ENCODE data around the gene HLA-DRB5.

The HLA-DRB5 gene

DNA sequence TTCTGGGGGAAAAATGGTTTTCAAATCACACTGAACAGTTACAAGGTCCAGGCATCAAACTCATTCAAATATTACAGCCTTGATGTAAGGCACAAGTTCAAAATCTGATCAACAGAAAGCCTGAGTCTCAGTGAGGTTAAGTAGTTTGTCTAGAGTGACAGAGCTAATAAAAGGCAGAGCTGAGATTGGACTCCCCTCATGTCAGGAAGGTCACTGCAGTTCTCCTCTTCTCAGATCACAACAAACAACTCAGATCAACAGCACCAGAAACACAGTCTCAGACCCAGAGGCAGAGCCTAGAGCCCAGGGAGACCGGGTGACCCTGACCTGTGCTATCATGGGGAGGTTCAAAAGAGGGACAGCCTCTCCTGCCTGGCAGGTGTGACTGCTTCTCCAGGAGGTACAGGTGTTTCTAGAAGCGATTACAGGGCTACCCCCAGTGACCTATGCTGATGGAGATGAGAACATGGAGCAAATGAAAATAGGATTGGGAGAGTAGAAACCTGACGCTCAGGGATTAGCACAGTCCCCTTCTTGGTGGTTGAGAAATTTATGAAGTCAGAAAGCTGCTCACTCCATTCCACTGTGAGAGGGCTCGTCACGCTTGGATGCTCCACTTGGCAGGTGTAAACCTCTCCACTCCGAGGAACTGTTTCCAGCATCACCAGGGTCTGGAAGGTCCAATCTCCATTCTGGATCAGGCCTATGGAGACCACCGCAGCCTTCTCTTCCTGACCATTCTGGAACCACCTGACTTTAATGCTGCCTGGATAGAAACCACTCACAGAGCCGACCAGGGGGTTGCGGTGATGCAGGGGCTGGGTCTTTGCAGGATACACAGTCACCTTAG, 24.3 kb upstream of the HLA-DRB5 start:
- no peak for DNase-seq (ENCODE audit: low read depth in 1 of 2, low spot score in 1 of 2)
- TF ChIP-seq SPI1 (IDR thresholded peaks at IDR 0.05; ENCODE audit: borderline replicate concordance, low read depth) (no peak), POLR2AphosphoS5 (IDR thresholded peaks at IDR 0.05; ENCODE audit: low read depth) (no peak), GABPA (IDR thresholded peaks at IDR 0.05; ENCODE audit: low read depth) (no peak)
- TF ChIP-seq, protein P1, sequence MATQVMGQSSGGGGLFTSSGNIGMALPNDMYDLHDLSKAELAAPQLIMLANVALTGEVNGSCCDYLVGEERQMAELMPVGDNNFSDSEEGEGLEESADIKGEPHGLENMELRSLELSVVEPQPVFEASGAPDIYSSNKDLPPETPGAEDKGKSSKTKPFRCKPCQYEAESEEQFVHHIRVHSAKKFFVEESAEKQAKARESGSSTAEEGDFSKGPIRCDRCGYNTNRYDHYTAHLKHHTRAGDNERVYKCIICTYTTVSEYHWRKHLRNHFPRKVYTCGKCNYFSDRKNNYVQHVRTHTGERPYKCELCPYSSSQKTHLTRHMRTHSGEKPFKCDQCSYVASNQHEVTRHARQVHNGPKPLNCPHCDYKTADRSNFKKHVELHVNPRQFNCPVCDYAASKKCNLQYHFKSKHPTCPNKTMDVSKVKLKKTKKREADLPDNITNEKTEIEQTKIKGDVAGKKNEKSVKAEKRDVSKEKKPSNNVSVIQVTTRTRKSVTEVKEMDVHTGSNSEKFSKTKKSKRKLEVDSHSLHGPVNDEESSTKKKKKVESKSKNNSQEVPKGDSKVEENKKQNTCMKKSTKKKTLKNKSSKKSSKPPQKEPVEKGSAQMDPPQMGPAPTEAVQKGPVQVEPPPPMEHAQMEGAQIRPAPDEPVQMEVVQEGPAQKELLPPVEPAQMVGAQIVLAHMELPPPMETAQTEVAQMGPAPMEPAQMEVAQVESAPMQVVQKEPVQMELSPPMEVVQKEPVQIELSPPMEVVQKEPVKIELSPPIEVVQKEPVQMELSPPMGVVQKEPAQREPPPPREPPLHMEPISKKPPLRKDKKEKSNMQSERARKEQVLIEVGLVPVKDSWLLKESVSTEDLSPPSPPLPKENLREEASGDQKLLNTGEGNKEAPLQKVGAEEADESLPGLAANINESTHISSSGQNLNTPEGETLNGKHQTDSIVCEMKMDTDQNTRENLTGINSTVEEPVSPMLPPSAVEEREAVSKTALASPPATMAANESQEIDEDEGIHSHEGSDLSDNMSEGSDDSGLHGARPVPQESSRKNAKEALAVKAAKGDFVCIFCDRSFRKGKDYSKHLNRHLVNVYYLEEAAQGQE (IDR thresholded peaks at IDR 0.05; ENCODE audit: insufficient replicate concordance, low read depth), result no peak
- TF ChIP-seq, protein P2, sequence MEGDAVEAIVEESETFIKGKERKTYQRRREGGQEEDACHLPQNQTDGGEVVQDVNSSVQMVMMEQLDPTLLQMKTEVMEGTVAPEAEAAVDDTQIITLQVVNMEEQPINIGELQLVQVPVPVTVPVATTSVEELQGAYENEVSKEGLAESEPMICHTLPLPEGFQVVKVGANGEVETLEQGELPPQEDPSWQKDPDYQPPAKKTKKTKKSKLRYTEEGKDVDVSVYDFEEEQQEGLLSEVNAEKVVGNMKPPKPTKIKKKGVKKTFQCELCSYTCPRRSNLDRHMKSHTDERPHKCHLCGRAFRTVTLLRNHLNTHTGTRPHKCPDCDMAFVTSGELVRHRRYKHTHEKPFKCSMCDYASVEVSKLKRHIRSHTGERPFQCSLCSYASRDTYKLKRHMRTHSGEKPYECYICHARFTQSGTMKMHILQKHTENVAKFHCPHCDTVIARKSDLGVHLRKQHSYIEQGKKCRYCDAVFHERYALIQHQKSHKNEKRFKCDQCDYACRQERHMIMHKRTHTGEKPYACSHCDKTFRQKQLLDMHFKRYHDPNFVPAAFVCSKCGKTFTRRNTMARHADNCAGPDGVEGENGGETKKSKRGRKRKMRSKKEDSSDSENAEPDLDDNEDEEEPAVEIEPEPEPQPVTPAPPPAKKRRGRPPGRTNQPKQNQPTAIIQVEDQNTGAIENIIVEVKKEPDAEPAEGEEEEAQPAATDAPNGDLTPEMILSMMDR (IDR thresholded peaks at IDR 0.05; ENCODE audit: insufficient read depth, low read length), result no peak
- H3K27ac ChIP-seq (replicated peaks), result no peak overlapping the region
- H3K27me3 ChIP-seq (ENCODE audit: insufficient read depth, poor library complexity, severe bottlenecking), result no peaks in the 10 kb centered on the region
- no peak overlapping the region for H3K4me3 ChIP-seq (replicated peaks; ENCODE audit: insufficient read depth, low read length)

DNA sequence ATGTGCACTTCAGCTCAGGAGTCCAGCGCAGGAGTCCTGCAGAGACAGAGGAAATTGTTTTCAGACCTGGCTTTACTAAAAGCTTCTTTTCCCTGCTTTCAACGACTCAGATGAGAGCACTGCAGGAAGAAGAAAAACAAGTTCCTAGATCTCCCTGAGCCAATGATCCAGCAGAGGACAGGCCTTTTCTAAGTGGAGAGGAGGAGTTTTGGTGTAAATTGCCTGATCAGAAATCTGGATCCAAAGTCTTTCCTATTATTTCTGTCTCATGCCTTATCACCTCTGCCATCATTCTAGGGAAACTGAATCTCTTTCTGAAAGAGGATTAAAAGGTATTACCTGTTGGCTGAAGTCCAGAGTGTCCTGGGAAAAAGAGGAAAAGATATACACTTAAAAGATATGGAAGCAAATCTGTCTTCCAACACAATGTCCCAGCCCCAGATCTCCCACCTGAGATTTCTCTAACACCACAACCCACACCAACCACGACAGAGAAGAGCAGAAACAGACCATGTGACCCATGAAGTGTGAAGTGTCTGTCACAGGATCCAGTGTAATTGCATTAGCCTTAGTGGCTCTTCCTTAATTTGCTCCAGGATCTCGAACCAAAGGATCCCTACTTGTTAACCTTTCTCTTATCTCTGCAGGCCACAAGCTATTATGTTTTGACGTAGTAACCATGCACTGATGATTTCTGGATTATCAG, 23.1 kb upstream of the HLA-DRB5 start:
- Histone ChIP-seq H3K4me3 (replicated peaks; ENCODE audit: insufficient read depth, low read length) (no peak overlapping the region), H3K27ac (replicated peaks) (no peak overlapping the region), H3K27me3 (ENCODE audit: insufficient read depth, poor library complexity, severe bottlenecking) (no peaks in the 10 kb centered on the region)
- DNase-seq (ENCODE audit: low read depth in 1 of 2, low spot score in 1 of 2), result no peak
- TF ChIP-seq, protein P1 (IDR thresholded peaks at IDR 0.05; ENCODE audit: insufficient replicate concordance, low read depth), result no peak
- TF ChIP-seq SPI1 (IDR thresholded peaks at IDR 0.05; ENCODE audit: borderline replicate concordance, low read depth), result no peak
- no peak for TF ChIP-seq POLR2AphosphoS5 (IDR thresholded peaks at IDR 0.05; ENCODE audit: low read depth)
- TF ChIP-seq GABPA (IDR thresholded peaks at IDR 0.05; ENCODE audit: low read depth), result no peak
- TF ChIP-seq, protein P2 (IDR thresholded peaks at IDR 0.05; ENCODE audit: insufficient read depth, low read length), result no peak

DNA sequence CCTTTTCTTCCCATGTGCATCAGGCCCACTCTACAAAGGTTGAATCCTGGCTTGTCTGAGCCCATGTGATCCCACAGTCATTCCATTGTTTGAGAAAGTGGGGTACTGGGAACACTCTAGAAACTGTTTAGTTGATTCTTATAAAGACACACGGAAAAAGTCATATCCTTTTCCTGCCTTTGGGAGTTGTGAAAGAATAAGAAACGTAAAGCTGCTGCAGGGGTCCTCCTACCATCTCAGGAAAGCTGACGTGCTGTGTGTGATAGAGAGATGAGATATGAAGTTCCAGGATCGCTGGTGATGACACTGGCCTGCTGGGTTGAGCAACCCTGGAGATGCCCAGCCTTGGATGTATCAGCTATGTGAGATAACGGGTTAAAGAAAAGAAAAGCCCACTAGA, 21.3 kb upstream of the HLA-DRB5 start:
- no peak for DNase-seq (ENCODE audit: low read depth in 1 of 2, low spot score in 1 of 2)
- Histone ChIP-seq H3K27ac (replicated peaks) (no peak overlapping the region), H3K27me3 (ENCODE audit: insufficient read depth, poor library complexity, severe bottlenecking) (no peaks in the 10 kb centered on the region), H3K4me3 (replicated peaks; ENCODE audit: insufficient read depth, low read length) (no peak overlapping the region)
- TF ChIP-seq POLR2AphosphoS5 (IDR thresholded peaks at IDR 0.05; ENCODE audit: low read depth), result no peak
- TF ChIP-seq, protein P1 (IDR thresholded peaks at IDR 0.05; ENCODE audit: insufficient replicate concordance, low read depth), result no peak
